Measurements from ENCODE around the gene CELF3. TPM values are rescaled to one million over a fixed set of nuclear protein-coding genes. Genes with fewer than 3 reads are reported as not detected.

The CELF3 gene
- not detected in 2 replicates for total RNA-seq

GRCh38 chr1:151716771-151717631, at the start of gene CELF3:
Gene CELF3, minus strand, starts transcription at chr1:151716803. Its CDS starts 783 bp downstream, at chr1:151716020.

DNA sequence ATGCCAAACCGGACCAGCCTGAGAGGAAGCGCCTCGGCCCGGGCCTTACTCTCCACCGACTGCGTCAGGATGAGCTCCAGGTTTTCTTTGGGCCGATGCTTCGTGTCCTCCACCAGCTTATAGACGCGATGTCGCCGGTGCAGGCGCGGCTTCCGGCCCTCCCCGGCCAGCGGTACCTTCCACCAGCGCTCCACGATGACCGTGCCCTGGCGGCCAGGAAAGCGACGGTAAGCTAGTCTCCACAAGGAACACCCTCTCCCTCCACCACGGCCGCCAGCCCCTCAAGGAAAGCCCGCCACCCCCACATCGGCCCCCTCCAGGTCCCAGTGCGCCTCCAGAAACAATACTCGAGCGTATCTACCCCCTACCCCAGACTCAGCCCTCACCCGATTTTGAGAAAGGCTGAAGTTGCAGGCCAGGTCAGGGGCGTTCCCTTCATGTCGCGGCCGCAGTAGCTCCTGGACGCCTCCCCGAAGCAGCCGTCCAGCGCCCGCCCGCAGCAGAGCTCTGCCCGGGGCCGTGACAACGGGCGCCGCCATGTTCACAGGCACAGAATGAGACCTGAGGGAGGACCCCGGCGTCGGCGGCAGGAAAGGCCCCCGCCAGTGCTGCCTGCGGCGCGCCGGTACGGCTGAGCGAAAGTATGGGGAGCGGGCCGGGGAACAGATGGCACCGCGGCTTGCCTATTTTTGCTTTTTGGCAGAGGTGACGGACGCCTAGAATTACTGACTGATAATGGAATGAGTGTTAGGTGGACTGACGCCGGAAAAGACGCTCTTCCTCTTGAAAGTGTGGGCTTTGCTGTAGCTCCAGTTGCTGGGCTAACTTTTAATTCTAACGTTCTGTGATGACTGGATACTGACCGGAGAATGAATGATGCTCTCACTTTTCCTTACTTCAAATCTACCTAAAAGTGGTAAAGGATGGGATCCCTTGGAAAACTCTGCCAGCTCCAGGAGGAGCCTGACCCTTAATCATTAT, 46.6 kb upstream of the CELF3 start, which contains the start of gene MRPL9:
MRPL9 (minus strand) TSS at position 556 of the 981 bp plus-strand sequence; CDS start at position 539, 17 bp downstream.

GRCh38 chr1:151720974-151721787, 4.6 kb upstream of the CELF3 start, which contains the start of gene RIIAD1:
Gene RIIAD1, plus strand, starts transcription at chr1:151721522. Its CDS starts 15 bp downstream, at chr1:151721537.

Other genes starting within 250 kb of the CELF3 start
- under 0.01 and 0.16 TPM in 2 replicates for gene CGN, start 205.4 kb downstream of the CELF3 start, total RNA-seq
- gene TUFT1, start 176.5 kb downstream of the CELF3 start, total RNA-seq, result 1.5 and 5.2 TPM in 2 replicates
- gene SNX27, start 104.8 kb downstream of the CELF3 start, total RNA-seq, result 27.4 and 50.5 TPM in 2 replicates
- gene RIIAD1, start 4.7 kb upstream of the CELF3 start, total RNA-seq, result not detected in 2 replicates
- gene MRPL9, start 46.7 kb upstream of the CELF3 start, total RNA-seq, result 90.8 and 110 TPM in 2 replicates
- gene TDRKH, start 73.7 kb upstream of the CELF3 start, total RNA-seq, result 0.95 and 1.0 TPM in 2 replicates
- gene LINGO4, start 88.6 kb upstream of the CELF3 start, total RNA-seq, result not detected in 2 replicates
- not detected in 2 replicates for gene RORC, start 115.0 kb upstream of the CELF3 start, total RNA-seq
- not detected in 2 replicates for gene C2CD4D, start 123.0 kb upstream of the CELF3 start, total RNA-seq
- gene THEM5, start 136.9 kb upstream of the CELF3 start, total RNA-seq, result not detected in 2 replicates
- gene THEM4, start 192.7 kb upstream of the CELF3 start, total RNA-seq, result 6.0 and 8.7 TPM in 2 replicates